ENCODE data around the gene ZBTB32. TPM values are rescaled to one million over a fixed set of nuclear protein-coding genes. Genes with fewer than 3 reads are reported as not detected.

ZBTB32 gene
- total and polyA plus RNA-seq, 8 donors: 0.13 to 0.14 TPM; not detected in 6

- Histone ChIP-seq H3K36me3 (peaks cover 0 to 33% (median 0%) of the 10 kb centered on the region in 3 donors), H3K9me3 (no peaks in the 10 kb centered on the region), H3K27me3 (no peaks in the 10 kb centered on the region), H3K4me1 (no peaks in the 10 kb centered on the region), H3K27ac (no peak overlapping the region), H3K4me3 (no peak overlapping the region)
- FAIRE-seq: no peak
- 94 to 96% methylated on average over 6 of the region's 6 CpGs for WGBS, 2 donors
- no peak for DNase-seq
- no peak for ATAC-seq
- intact Hi-C loops (cut with DNase I): no loop called here
- no peak for TF ChIP-seq CTCF (IDR thresholded peaks at IDR 0.05)
Measured at GRCh38 chr19:35661995-35662340, 42.4 kb upstream of the ZBTB32 start.

- H3K9me3 ChIP-seq: no peaks in the 10 kb centered on the region
- WGBS, 2 donors: 77 to 85% methylated on average over 3 of the region's 3 CpGs
- no peak for TF ChIP-seq CTCF (IDR thresholded peaks at IDR 0.05)
- ATAC-seq: no peak
- no peak for DNase-seq
- H3K36me3 ChIP-seq: peaks cover 0 to 16% (median 0%) of the 10 kb centered on the region in 3 donors
- H3K27me3 ChIP-seq: peaks cover 0 to 4% (median 0%) of the 10 kb centered on the region in 4 donors
- H3K27ac ChIP-seq: no peak overlapping the region
- H3K4me3 ChIP-seq: no peak overlapping the region
- H3K4me1 ChIP-seq: no peaks in the 10 kb centered on the region
- intact Hi-C loops (cut with DNase I): no loop called here
- FAIRE-seq: no peak
Measured at GRCh38 chr19:35663981-35664380, 40.4 kb upstream of the ZBTB32 start.

GRCh38 chr19:35665157-35665556 is 39.2 kb upstream of the ZBTB32 start:
- intact Hi-C loops (cut with DNase I): no loop called here
- WGBS, 2 donors: 92 to 96% methylated on average over 24 of the region's 24 CpGs
- DNase-seq (no peak), ATAC-seq (no peak), FAIRE-seq (no peak)
- no peak for TF ChIP-seq CTCF (IDR thresholded peaks at IDR 0.05)
- Histone ChIP-seq H3K4me1 (no peaks in the 10 kb centered on the region), H3K36me3 (peaks cover 0 to 7% (median 0%) of the 10 kb centered on the region in 3 donors), H3K27ac (no peak overlapping the region), H3K27me3 (peaks cover 0 to 5% (median 0%) of the 10 kb centered on the region in 4 donors), H3K4me3 (no peak overlapping the region), H3K9me3 (no peaks in the 10 kb centered on the region)

- DNase-seq (no peak), ATAC-seq (no peak), FAIRE-seq (no peak)
- Histone ChIP-seq H3K27ac (no peak overlapping the region), H3K36me3 (peaks cover 0 to 4% (median 0%) of the 10 kb centered on the region in 3 donors), H3K4me1 (no peaks in the 10 kb centered on the region), H3K9me3 (no peaks in the 10 kb centered on the region), H3K27me3 (peaks cover 0 to 5% (median 0%) of the 10 kb centered on the region in 4 donors), H3K4me3 (no peak overlapping the region)
- 51 to 66% methylated on average over 7 of the region's 7 CpGs for WGBS, 2 donors
- no peak for TF ChIP-seq CTCF (IDR thresholded peaks at IDR 0.05)
- intact Hi-C loops (cut with DNase I): no loop called here
Measured at GRCh38 chr19:35665604-35666003, 38.8 kb upstream of the ZBTB32 start.

- Histone ChIP-seq H3K4me3 (no peak within 1 kb of the TSS), H3K36me3 (peaks cover 0 to 4% (median 0%) of the 10 kb centered on the region in 3 donors), H3K9me3 (no peaks in the 10 kb centered on the region), H3K27ac (no peak within 1 kb of the TSS), H3K4me1 (no peaks in the 10 kb centered on the region), H3K27me3 (peaks cover 0 to 5% (median 0%) of the 10 kb centered on the region in 4 donors)
- ATAC-seq (peak in 1 of 4 donors; percentile 15), DNase-seq (peak in 1 of 6 donors; percentile 50), FAIRE-seq (no peak)
- intact Hi-C loops (cut with DNase I): no loop called here
- no peak for TF ChIP-seq CTCF (IDR thresholded peaks at IDR 0.05)
- 49 to 55% methylated on average over 15 to 16 of the region's 16 CpGs for WGBS, 2 donors
Measured at GRCh38 chr19:35666251-35666913, 38.0 kb upstream of the ZBTB32 start, which contains the start of gene UPK1A. Gene UPK1A (plus strand): TSS chr19:35666517. CDS start chr19:35666813, 296 bp downstream.
